ENCODE results near the gene NFKB1. TPM values are rescaled to one million over a fixed set of nuclear protein-coding genes. Genes with fewer than 3 reads are reported as not detected.
"Not testable (repeated sequence)": the region's sequence is repeated elsewhere in the genome, so short reads cannot be mapped to it uniquely, and the experiment has no call there.

Gene NFKB1
- total RNA-seq, 1 experiment from 2014 or later, result 5.3 TPM

DNA sequence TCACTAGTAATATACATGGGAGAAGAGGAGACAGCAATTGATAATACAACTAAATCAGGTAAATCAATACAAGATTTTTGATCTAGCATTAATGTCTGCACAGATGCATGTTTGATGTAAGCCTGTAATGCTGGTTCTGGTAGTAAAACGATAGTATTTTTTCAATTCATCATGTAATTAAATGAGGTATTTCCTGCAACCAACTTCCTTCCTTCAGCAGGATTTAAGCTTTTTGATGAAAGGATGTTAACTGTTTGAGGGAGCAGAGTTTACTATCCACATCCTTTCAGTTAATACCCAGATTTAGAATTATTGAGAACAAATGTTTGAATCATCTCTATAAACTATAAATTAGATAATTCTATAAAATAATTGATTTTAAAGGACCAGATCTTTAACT, 31.4 kb upstream of the NFKB1 start:
- Histone ChIP-seq H3K9ac (ENCODE audit: low read length) (no peak overlapping the region), H3K79me2 (ENCODE audit: low read length) (no peaks in the 10 kb centered on the region), H3K27me3 (ENCODE audit: low read length) (no peaks in the 10 kb centered on the region), H3K36me3 (ENCODE audit: insufficient read depth, low read length) (no peaks in the 10 kb centered on the region), H3K27ac (ENCODE audit: low read length) (no peak overlapping the region), H2AFZ (ENCODE audit: low read length) (no peak overlapping the region), H3K4me3 (ENCODE audit: low read length) (no peak overlapping the region), H3K9me3 (ENCODE audit: low read length) (no peaks in the 10 kb centered on the region), H3K4me2 (ENCODE audit: low read depth, low read length, poor library complexity, severe bottlenecking) (no peak overlapping the region), H3K9me2 (replicated peaks; ENCODE audit: insufficient read depth, low read length) (no peaks in the 10 kb centered on the region), H3K4me1 (ENCODE audit: low read length) (no peaks in the 10 kb centered on the region), H4K20me1 (ENCODE audit: insufficient read depth, low read depth, low read length) (no peaks in the 10 kb centered on the region)
- no peak for DNase-seq

- Histone ChIP-seq H3K79me2 (ENCODE audit: low read length) (no peaks in the 10 kb centered on the region), H3K27ac (ENCODE audit: low read length) (no peak overlapping the region), H3K27me3 (ENCODE audit: low read length) (no peaks in the 10 kb centered on the region), H3K9ac (ENCODE audit: low read length) (no peak overlapping the region), H3K4me2 (ENCODE audit: low read depth, low read length, poor library complexity, severe bottlenecking) (no peak overlapping the region), H4K20me1 (ENCODE audit: insufficient read depth, low read depth, low read length) (no peaks in the 10 kb centered on the region), H3K36me3 (ENCODE audit: insufficient read depth, low read length) (no peaks in the 10 kb centered on the region), H3K9me3 (ENCODE audit: low read length) (no peaks in the 10 kb centered on the region), H3K9me2 (replicated peaks; ENCODE audit: insufficient read depth, low read length) (no peaks in the 10 kb centered on the region), H2AFZ (ENCODE audit: low read length) (no peak overlapping the region), H3K4me3 (ENCODE audit: low read length) (no peak overlapping the region), H3K4me1 (ENCODE audit: low read length) (no peaks in the 10 kb centered on the region)
- no peak for DNase-seq
Observed at GRCh38 chr4:102472441-102473013, 28.6 kb upstream of the NFKB1 start.

GRCh38 chr4:102473476-102473875, 27.7 kb upstream of the NFKB1 start:
- Histone ChIP-seq H3K27ac (ENCODE audit: low read length) (no peak overlapping the region), H3K27me3 (ENCODE audit: low read length) (no peaks in the 10 kb centered on the region), H3K4me2 (ENCODE audit: low read depth, low read length, poor library complexity, severe bottlenecking) (no peak overlapping the region), H3K4me3 (ENCODE audit: low read length) (no peak overlapping the region), H3K9me2 (replicated peaks; ENCODE audit: insufficient read depth, low read length) (no peaks in the 10 kb centered on the region), H3K9me3 (ENCODE audit: low read length) (no peaks in the 10 kb centered on the region), H2AFZ (ENCODE audit: low read length) (no peak overlapping the region), H3K79me2 (ENCODE audit: low read length) (no peaks in the 10 kb centered on the region), H3K36me3 (ENCODE audit: insufficient read depth, low read length) (no peaks in the 10 kb centered on the region), H4K20me1 (ENCODE audit: insufficient read depth, low read depth, low read length) (no peaks in the 10 kb centered on the region), H3K4me1 (ENCODE audit: low read length) (no peaks in the 10 kb centered on the region), H3K9ac (ENCODE audit: low read length) (no peak overlapping the region)
- no peak for DNase-seq

DNA sequence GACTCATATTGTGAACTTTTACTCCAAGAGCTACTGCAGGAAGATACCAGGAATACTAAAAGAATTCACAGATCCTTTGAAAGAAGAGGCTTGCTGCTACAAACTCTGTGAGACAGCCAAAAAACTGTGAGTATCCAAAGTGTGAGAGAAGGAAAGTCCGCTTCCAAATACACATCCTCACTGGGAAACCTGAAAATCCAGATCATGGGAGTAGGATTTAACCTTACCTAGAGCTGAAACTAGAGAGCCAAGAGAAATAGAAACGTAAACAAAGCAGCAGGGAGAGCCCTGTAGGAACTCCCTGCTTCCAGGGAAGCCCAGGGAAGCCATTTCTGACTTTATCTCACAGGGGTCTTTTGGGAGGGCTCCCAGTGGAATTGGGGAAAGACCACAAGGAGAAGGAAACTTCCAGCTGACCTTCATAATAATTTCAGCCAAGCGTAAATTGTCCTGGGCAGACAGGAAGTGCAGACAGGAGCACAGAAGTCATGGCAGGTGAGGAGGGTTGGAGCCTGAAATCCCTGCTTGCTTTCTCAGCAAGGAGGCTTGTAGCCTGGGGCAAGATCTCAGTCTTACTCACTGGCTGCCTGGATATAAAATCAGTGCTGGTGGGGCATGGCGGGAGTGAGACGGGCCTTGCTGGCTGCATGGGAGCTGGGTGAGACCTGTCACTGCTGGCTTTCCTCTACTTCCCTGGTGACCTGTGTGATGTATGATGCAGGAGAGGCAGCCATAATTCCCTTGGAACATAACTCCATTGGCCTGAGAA, 26.2 kb upstream of the NFKB1 start:
- no peak for DNase-seq
- no peak overlapping the region for H3K4me2 ChIP-seq (ENCODE audit: low read depth, low read length, poor library complexity, severe bottlenecking)
- no peaks in the 10 kb centered on the region for H3K4me1 ChIP-seq (ENCODE audit: low read length)
- no peaks in the 10 kb centered on the region for H3K27me3 ChIP-seq (ENCODE audit: low read length)
- H2AFZ ChIP-seq (ENCODE audit: low read length), result no peak overlapping the region
- H3K36me3 ChIP-seq (ENCODE audit: insufficient read depth, low read length), result no peaks in the 10 kb centered on the region
- no peak overlapping the region for H3K27ac ChIP-seq (ENCODE audit: low read length)
- H3K9me3 ChIP-seq (ENCODE audit: low read length), result no peaks in the 10 kb centered on the region
- H3K9ac ChIP-seq (ENCODE audit: low read length), result no peak overlapping the region
- H4K20me1 ChIP-seq (ENCODE audit: insufficient read depth, low read depth, low read length), result no peaks in the 10 kb centered on the region
- H3K9me2 ChIP-seq (replicated peaks; ENCODE audit: insufficient read depth, low read length), result no peaks in the 10 kb centered on the region
- H3K4me3 ChIP-seq (ENCODE audit: low read length), result no peak overlapping the region
- no peaks in the 10 kb centered on the region for H3K79me2 ChIP-seq (ENCODE audit: low read length)

GRCh38 chr4:102477657-102478056, 23.5 kb upstream of the NFKB1 start:
- DNase-seq, result no peak
- no peaks in the 10 kb centered on the region for H3K9me3 ChIP-seq (ENCODE audit: low read length)
- no peaks in the 10 kb centered on the region for H3K36me3 ChIP-seq (ENCODE audit: insufficient read depth, low read length)
- no peak overlapping the region for H3K4me3 ChIP-seq (ENCODE audit: low read length)
- no peaks in the 10 kb centered on the region for H4K20me1 ChIP-seq (ENCODE audit: insufficient read depth, low read depth, low read length)
- H3K27ac ChIP-seq (ENCODE audit: low read length), result no peak overlapping the region
- no peaks in the 10 kb centered on the region for H3K27me3 ChIP-seq (ENCODE audit: low read length)
- no peak overlapping the region for H2AFZ ChIP-seq (ENCODE audit: low read length)
- no peaks in the 10 kb centered on the region for H3K79me2 ChIP-seq (ENCODE audit: low read length)
- no peaks in the 10 kb centered on the region for H3K9me2 ChIP-seq (replicated peaks; ENCODE audit: insufficient read depth, low read length)
- no peak overlapping the region for H3K4me2 ChIP-seq (ENCODE audit: low read depth, low read length, poor library complexity, severe bottlenecking)
- H3K9ac ChIP-seq (ENCODE audit: low read length), result no peak overlapping the region
- no peaks in the 10 kb centered on the region for H3K4me1 ChIP-seq (ENCODE audit: low read length)

- no peak overlapping the region for H3K4me2 ChIP-seq (ENCODE audit: low read depth, low read length, poor library complexity, severe bottlenecking)
- DNase-seq, result no peak
Observed at GRCh38 chr4:102478186-102478585, 23.0 kb upstream of the NFKB1 start.

GRCh38 chr4:102479832-102480231, 21.3 kb upstream of the NFKB1 start:
- not testable (repeated sequence) for DNase-seq; H3K27ac ChIP-seq (ENCODE audit: low read length); H3K36me3 ChIP-seq (ENCODE audit: insufficient read depth, low read length); H3K9me3 ChIP-seq (ENCODE audit: low read length); H3K4me2 ChIP-seq (ENCODE audit: low read depth, low read length, poor library complexity, severe bottlenecking); H3K4me3 ChIP-seq (ENCODE audit: low read length); H4K20me1 ChIP-seq (ENCODE audit: insufficient read depth, low read depth, low read length); H2AFZ ChIP-seq (ENCODE audit: low read length); H3K27me3 ChIP-seq (ENCODE audit: low read length); H3K9me2 ChIP-seq (replicated peaks; ENCODE audit: insufficient read depth, low read length); H3K79me2 ChIP-seq (ENCODE audit: low read length); H3K4me1 ChIP-seq (ENCODE audit: low read length); H3K9ac ChIP-seq (ENCODE audit: low read length)

More at GRCh38 chr4:102478186-102478585, 23.0 kb upstream of the NFKB1 start:
- Histone ChIP-seq H3K27ac (ENCODE audit: low read length) (no peak overlapping the region), H3K27me3 (ENCODE audit: low read length) (no peaks in the 10 kb centered on the region), H3K4me3 (ENCODE audit: low read length) (no peak overlapping the region), H3K9ac (ENCODE audit: low read length) (no peak overlapping the region), H4K20me1 (ENCODE audit: insufficient read depth, low read depth, low read length) (no peaks in the 10 kb centered on the region), H3K4me1 (ENCODE audit: low read length) (no peaks in the 10 kb centered on the region), H2AFZ (ENCODE audit: low read length) (no peak overlapping the region), H3K9me3 (ENCODE audit: low read length) (no peaks in the 10 kb centered on the region), H3K36me3 (ENCODE audit: insufficient read depth, low read length) (no peaks in the 10 kb centered on the region), H3K9me2 (replicated peaks; ENCODE audit: insufficient read depth, low read length) (no peaks in the 10 kb centered on the region), H3K79me2 (ENCODE audit: low read length) (no peaks in the 10 kb centered on the region)

GRCh38 chr4:102483120-102483519, 18.0 kb upstream of the NFKB1 start:
- no peak for DNase-seq
- Histone ChIP-seq H3K9me3 (ENCODE audit: low read length) (no peaks in the 10 kb centered on the region), H4K20me1 (ENCODE audit: insufficient read depth, low read depth, low read length) (no peaks in the 10 kb centered on the region), H2AFZ (ENCODE audit: low read length) (no peak overlapping the region), H3K27ac (ENCODE audit: low read length) (no peak overlapping the region), H3K36me3 (ENCODE audit: insufficient read depth, low read length) (no peaks in the 10 kb centered on the region), H3K4me2 (ENCODE audit: low read depth, low read length, poor library complexity, severe bottlenecking) (no peak overlapping the region), H3K9me2 (replicated peaks; ENCODE audit: insufficient read depth, low read length) (no peaks in the 10 kb centered on the region), H3K4me1 (ENCODE audit: low read length) (no peaks in the 10 kb centered on the region), H3K9ac (ENCODE audit: low read length) (no peak overlapping the region), H3K4me3 (ENCODE audit: low read length) (no peak overlapping the region), H3K79me2 (ENCODE audit: low read length) (no peaks in the 10 kb centered on the region), H3K27me3 (ENCODE audit: low read length) (no peaks in the 10 kb centered on the region)

Data from Karpas-422 (cell line).